Loucy (cell line): ENCODE results near the gene IL10RA.

ENCODE experiments used
- CTCF ChIP-seq: fragments of 200-600 bp; sonication (generic); conservative IDR thresholded peaks from 2 replicates; pipeline ENCODE4 v1.5.1; 2014; ENCODE audit warnings: mild to moderate bottlenecking, antibody characterized with exemption, low read length
- EZH2phosphoT487 ChIP-seq: fragments of 200-600 bp; IDR thresholded peaks from 2 replicates; pipeline ENCODE4 v1.6.1; 2018; ENCODE audit warnings: antibody characterized with exemption, mild to moderate bottlenecking, moderate library complexity, borderline replicate concordance

- TF ChIP-seq EZH2phosphoT487 (no peak), CTCF (no peak)
Measured at GRCh38 chr11:117936973-117937372, 49.2 kb upstream of the IL10RA start.
